HG03108 (cell line): ENCODE results near the gene BSN.
"Not testable (repeated sequence)": the region's sequence is repeated elsewhere in the genome, so short reads cannot be mapped to it uniquely, and the experiment has no call there.

Experiments
- ATAC-seq: cut with Tn5 transposase; IDR thresholded peaks from one replicate; pipeline ENCODE4 v1.9.1; 2021; ENCODE audit warnings: moderate library complexity; ENCODE audit not compliant: unreplicated experiment

Gene BSN

DNA sequence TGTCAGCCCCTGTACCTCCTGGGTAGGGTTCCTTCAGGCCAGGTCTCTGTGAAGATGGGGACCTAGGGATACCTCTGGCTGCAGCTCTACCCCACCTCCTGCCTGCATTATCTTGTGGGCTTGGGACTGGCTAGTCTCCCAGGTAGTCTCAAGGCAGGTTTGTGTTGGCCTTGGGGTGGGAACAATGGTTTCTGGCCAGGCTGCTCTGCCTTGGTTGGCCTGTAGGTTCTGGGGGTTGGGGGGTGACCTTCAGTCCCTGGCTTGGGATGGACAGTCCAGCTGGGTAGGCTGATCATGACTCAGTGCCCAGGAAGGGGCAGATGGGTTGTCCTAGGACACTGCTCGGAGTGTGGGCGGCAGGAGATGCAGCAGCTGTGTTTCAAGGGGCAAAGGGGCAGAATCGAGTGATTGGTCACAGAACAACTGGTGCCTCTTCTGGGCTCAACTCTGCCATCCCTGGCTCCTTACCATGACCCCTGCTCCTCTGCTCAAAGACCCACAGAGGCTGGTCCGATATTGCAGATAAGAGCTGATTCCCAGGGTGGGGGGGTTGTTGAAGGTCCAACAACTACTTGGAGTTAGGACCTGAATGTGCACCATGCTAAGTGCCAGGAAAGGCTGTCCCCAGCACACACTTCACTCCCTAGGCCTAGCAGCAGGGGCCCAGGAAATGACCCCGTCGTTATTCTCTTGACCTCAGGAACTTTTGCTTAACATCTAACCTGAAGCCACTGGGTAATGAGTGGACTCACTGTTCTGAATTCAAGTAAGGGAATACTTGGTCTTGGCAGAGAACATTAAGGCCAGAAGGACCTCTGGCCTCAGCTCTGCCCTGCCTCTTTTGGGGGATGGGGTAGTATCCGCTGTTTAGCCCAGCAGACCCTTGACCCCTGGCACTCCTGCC is 18.1 kb upstream of the BSN start:
- ATAC-seq: no peak

- ATAC-seq: no peak
Measured at GRCh38 chr3:49536875-49537533, 17.3 kb upstream of the BSN start.

- peak; percentile 92 for ATAC-seq
Measured at GRCh38 chr3:49539659-49540560, 14.4 kb upstream of the BSN start.

GRCh38 chr3:49552087-49552486 is 2.2 kb upstream of the BSN start:
- no peak for ATAC-seq

GRCh38 chr3:49553324-49553691 is 969 bp upstream of the BSN start:
- ATAC-seq: no peak

GRCh38 chr3:49554633-49555265 is 472 bp downstream of the BSN start:
- peak; percentile 51 for ATAC-seq

- no peak for ATAC-seq
Measured at GRCh38 chr3:49556500-49557275, 2.4 kb downstream of the BSN start.

- ATAC-seq: no peak
Measured at GRCh38 chr3:49563040-49563578, 8.8 kb downstream of the BSN start.

GRCh38 chr3:49563766-49564165 is 9.5 kb downstream of the BSN start:
- ATAC-seq: no peak

- ATAC-seq: no peak
Measured at GRCh38 chr3:49566312-49566711, 12.0 kb downstream of the BSN start.

GRCh38 chr3:49567406-49567805 is 13.1 kb downstream of the BSN start:
- ATAC-seq: no peak

- ATAC-seq: no peak
Measured at GRCh38 chr3:49568965-49569364, 14.7 kb downstream of the BSN start.

DNA sequence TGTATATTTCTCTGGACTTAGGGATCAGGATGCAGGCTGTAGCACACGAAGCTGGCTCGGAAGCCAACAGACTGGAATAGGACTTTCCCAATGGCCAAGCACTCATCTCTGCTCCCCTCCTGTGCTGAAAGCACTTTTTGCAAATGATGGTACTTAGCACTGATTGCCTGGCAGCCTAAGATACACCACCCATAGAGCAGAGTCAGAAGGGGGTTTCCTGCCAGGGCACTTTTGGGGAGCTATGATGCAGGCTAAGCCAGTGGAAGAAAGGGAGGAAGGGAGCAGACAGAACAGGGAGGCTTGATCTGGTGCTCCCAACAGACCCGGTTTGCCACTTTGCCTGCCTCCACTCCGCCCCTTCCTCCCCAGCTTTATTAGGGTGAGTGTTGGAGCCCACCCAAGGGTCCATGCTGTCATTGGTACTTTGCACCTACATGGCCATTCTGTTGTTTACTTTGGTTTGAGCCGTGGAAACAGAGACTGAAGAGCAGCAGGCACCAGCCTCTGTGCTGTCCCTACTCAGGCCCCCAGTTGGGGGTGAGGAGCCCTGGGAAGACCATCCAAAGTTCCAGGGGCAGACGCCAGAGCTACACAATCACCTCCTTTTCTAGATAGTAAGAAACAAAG is 15.9 kb downstream of the BSN start:
- no peak for ATAC-seq

GRCh38 chr3:49582177-49582576 is 27.9 kb downstream of the BSN start:
- no peak for ATAC-seq

- ATAC-seq: not testable (repeated sequence)
Measured at GRCh38 chr3:49585261-49585755, 31.0 kb downstream of the BSN start.

- no peak for ATAC-seq
Measured at GRCh38 chr3:49591615-49592014, 37.3 kb downstream of the BSN start.

- ATAC-seq: no peak
Measured at GRCh38 chr3:49593041-49593440, 38.8 kb downstream of the BSN start.

- no peak for ATAC-seq
Measured at GRCh38 chr3:49600781-49601180, 46.5 kb downstream of the BSN start.

GRCh38 chr3:49601358-49602048 is 47.2 kb downstream of the BSN start:
- no peak for ATAC-seq
